K562 (cell line): Measurements from ENCODE around the gene ROMO1. TPM values are rescaled to one million over a fixed set of nuclear protein-coding genes. Genes with fewer than 3 reads are reported as not detected.

Source experiments
- ARID2 ChIP-seq: fragments of 450-650 bp; IDR thresholded peaks from 2 replicates; pipeline ENCODE4 v1.6.1; 2017; ENCODE audit warnings: antibody characterized with exemption, mild to moderate bottlenecking
- ARNT ChIP-seq, 2 experiments: fragments of 450-650 bp; IDR thresholded peaks; 2 replicates each; pipeline ENCODE4 v1.6.1; 2016; ENCODE audit warnings: mild to moderate bottlenecking in 1 of 2
- CTBP1 ChIP-seq: fragments of 450-650 bp; IDR thresholded peaks from 2 replicates; pipeline ENCODE4 v1.6.1; 2016; ENCODE audit warnings: borderline replicate concordance
- EZH2 ChIP-seq: IDR thresholded peaks from 2 replicates; pipeline ENCODE4 v1.6.1; 2012; ENCODE audit warnings: low read depth, mild to moderate bottlenecking, inconsistent platforms, low read length, borderline replicate concordance
- GTF2E2 ChIP-seq: fragments of 200-800 bp; sonication (Bioruptor generic); IDR thresholded peaks from 2 replicates; pipeline ENCODE4 v1.6.1; 2016; ENCODE audit warnings: missing genetic modification characterization, missing compliant biosample characterization
- HDAC1 ChIP-seq, 2 experiments: fragments of 450-650 bp; IDR thresholded peaks; 2 replicates each; pipeline ENCODE4 v1.6.1; 2016 to 2017; ENCODE audit warnings: inconsistent platforms in 1 of 2, mild to moderate bottlenecking in 1 of 2, moderate library complexity in 1 of 2
- KAT7 ChIP-seq: sonication (generic); formaldehyde crosslinking; IDR thresholded peaks from 2 replicates; pipeline ENCODE4 v1.8.0; 2022; ENCODE audit warnings: missing genetic modification reagents, mild to moderate bottlenecking, borderline replicate concordance
- MTA3 ChIP-seq: fragments of 450-650 bp; formaldehyde crosslinking; IDR thresholded peaks from 2 replicates; pipeline ENCODE4 v1.6.1; 2017; ENCODE audit warnings: mild to moderate bottlenecking, borderline replicate concordance
- POLR2H ChIP-seq: IDR thresholded peaks from 2 replicates; pipeline ENCODE4 v1.6.1; 2016; ENCODE audit warnings: missing genetic modification characterization, low read depth, mild to moderate bottlenecking, control low read depth, missing compliant biosample characterization, moderate library complexity
- POLR3A ChIP-seq: IDR thresholded peaks from 2 replicates; pipeline ENCODE4 v1.6.1; 2011; ENCODE audit warnings: borderline replicate concordance, mild to moderate bottlenecking, moderate library complexity; ENCODE audit not compliant: insufficient read length, insufficient read depth; ENCODE audit errors: extremely low read depth
- RB1 ChIP-seq: fragments of 450-650 bp; IDR thresholded peaks from 2 replicates; pipeline ENCODE4 v1.6.1; 2017; ENCODE audit warnings: low read depth, mild to moderate bottlenecking
- RBM25 ChIP-seq: fragments of 200-400 bp; formaldehyde crosslinking; IDR thresholded peaks from 2 replicates; pipeline ENCODE4 v1.6.1; 2018; ENCODE audit warnings: low read length, low read depth, moderate library complexity; ENCODE audit not compliant: severe bottlenecking
- RNF219 ChIP-seq: fragments of 250-450 bp; sonication (Bioruptor Pico); IDR thresholded peaks from 2 replicates; pipeline ENCODE4 v1.5.0; 2022; ENCODE audit warnings: mild to moderate bottlenecking
- TAL1 ChIP-seq: fragments of 450-650 bp; IDR thresholded peaks from 2 replicates; pipeline ENCODE4 v1.6.1; 2016; ENCODE audit warnings: mild to moderate bottlenecking
- ZC3H8 ChIP-seq: fragments of 450-650 bp; IDR thresholded peaks from 2 replicates; pipeline ENCODE4 v1.6.1; 2017
- ZNF212 ChIP-seq: fragments of 450-650 bp; formaldehyde crosslinking; IDR thresholded peaks from 2 replicates; pipeline ENCODE4 v1.4.0; 2020; ENCODE audit warnings: mild to moderate bottlenecking
- polyA plus RNA-seq, 8 experiments: library from polyadenylated mRNA; depleted of rRNA in 4 of 8; stranded (reverse) in 5 of 8; unstranded in 3 of 8; fragments of >200 nt; fragmentation: Nextera tagmentation in 2 of 8; fragmentation: Illumina TruSeq in 1 of 8; extraction: Ambion mirVana in 2 of 8; extraction: Trizol in 1 of 8; gene quantifications; 2 replicates each; pipeline versions ENCODE4 v1.2.1 to v1.2.3, GENCODE V29; 2011 to 2014; ENCODE audit warnings: inconsistent platforms in 1 of 8, missing spikeins in 1 of 8
- total RNA-seq, 7 experiments: library from RNA; depleted of rRNA in 6 of 7; stranded (reverse); fragments of >200 nt in 6 of 7; fragmentation: Illumina TruSeq in 2 of 7; extraction: Trizol in 2 of 7; gene quantifications; 2 replicates each; pipeline versions ENCODE4 v1.2.1 to v1.2.3, GENCODE V29; 2011 to 2021; ENCODE audit warnings: low replicate concordance in 1 of 7
- TF ChIP-seq, protein P1 (sequence below): fragments of 450-650 bp; formaldehyde crosslinking; IDR thresholded peaks from 2 replicates; pipeline ENCODE4 v1.4.0; 2020; ENCODE audit warnings: mild to moderate bottlenecking, moderate library complexity
- TF ChIP-seq, protein P2 (sequence below), 3 experiments: IDR thresholded peaks in 2 of 3; conservative IDR thresholded peaks in 1 of 3; 2 replicates each; pipeline ENCODE4 v1.5.1; 2011 to 2012; ENCODE audit warnings: low read length in 3 of 3, mild to moderate bottlenecking in 3 of 3, control low read depth in 2 of 3, improper control_type of control experiment in 1 of 3, inconsistent platforms in 1 of 3, low read depth in 1 of 3, mixed read lengths in 1 of 3, moderate library complexity in 1 of 3; ENCODE audit not compliant: insufficient read depth in 2 of 3
- TF ChIP-seq, protein P3 (sequence below): fragments of 450-650 bp; IDR thresholded peaks from 2 replicates; pipeline ENCODE4 v1.7.1; 2018; ENCODE audit warnings: mild to moderate bottlenecking, low read depth; ENCODE audit not compliant: partially characterized antibody

ROMO1 gene
- total and polyA plus RNA-seq, 9 of the 15 experiments (the other 6 are each of a cell fraction or from before 2014, with no cell fraction given): 31.8 to 741 (median 226) TPM

DNA sequence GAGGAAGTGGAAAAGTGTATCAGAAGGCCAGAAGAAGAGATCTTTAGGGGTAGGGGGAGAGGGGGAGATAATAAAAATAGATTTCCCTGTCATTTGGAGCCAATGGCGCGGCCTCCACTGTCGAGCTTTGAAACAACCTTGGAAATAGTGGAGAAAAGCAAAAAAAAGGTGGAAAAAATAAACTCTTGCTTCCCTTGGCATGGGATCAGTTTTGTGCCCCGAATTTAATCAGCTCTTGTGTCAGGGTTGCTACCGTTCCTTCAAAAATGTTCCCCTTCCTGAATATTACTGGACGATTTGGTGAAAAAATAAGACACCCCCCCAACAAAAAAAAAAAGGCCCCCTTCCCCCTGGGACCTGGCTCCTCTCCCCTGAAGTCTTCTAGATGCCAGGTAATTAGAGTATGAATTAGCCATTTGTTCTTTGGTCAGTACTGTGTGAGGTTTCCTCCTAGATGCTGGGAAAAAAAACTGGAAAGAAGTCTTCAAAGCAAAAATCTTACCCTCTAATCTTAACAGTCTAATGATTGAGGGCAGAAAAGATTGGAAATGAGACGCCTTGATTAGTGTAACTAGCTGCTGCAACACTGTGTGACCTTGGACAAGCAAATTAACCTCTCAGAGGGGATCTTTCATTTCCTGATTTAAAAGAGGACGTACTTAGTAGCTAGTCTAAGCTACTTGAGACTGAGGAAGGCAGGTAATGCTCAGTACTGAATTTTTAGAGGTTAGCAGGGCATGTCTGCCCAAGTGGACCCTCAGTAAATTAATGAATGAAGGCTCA, 43.7 kb downstream of the ROMO1 start (continued):
- TF ChIP-seq MTA3 (0 out of 2 replicates have a peak, but pooled peaks have one; percentile 19), ZC3H8 (0 out of 2 replicates have a peak, but pooled peaks have one; percentile 14), CTBP1 (0 out of 2 replicates have a peak, but pooled peaks have one; percentile 1), HDAC1 (IDR thresholded peaks at IDR 0.05) (peak in 1 of 2 experiments; percentile 47; a peak in 2 of 4 replicates), ARID2 (0 out of 2 replicates have a peak, but pooled peaks have one; percentile 9), POLR3A (no peak), POLR2H (tag) (peak; percentile 89; the same call in 1 of the 2 replicates), RBM25 (peak; percentile 3), EZH2 (no peak), TAL1 (peak; percentile 8; the same call in 1 of the 2 replicates), RNF219 (CRISPR knock-in tag) (0 out of 2 replicates have a peak, but pooled peaks have one; percentile 22), KAT7 (CRISPR knock-in tag) (peak; percentile 58; the same call in 1 of the 2 replicates), RB1 (no peak), ZNF212 (no peak), GTF2E2 (tag) (peak; percentile 32; the same call in 1 of the 2 replicates), ARNT (IDR thresholded peaks at IDR 0.05) (peak; percentile 67 to 86; a peak in 2 of 4 replicates)
- TF ChIP-seq, protein P1, sequence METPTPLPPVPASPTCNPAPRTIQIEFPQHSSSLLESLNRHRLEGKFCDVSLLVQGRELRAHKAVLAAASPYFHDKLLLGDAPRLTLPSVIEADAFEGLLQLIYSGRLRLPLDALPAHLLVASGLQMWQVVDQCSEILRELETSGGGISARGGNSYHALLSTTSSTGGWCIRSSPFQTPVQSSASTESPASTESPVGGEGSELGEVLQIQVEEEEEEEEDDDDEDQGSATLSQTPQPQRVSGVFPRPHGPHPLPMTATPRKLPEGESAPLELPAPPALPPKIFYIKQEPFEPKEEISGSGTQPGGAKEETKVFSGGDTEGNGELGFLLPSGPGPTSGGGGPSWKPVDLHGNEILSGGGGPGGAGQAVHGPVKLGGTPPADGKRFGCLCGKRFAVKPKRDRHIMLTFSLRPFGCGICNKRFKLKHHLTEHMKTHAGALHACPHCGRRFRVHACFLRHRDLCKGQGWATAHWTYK (CRISPR knock-in tag): peak; percentile 65
- TF ChIP-seq, protein P2, sequence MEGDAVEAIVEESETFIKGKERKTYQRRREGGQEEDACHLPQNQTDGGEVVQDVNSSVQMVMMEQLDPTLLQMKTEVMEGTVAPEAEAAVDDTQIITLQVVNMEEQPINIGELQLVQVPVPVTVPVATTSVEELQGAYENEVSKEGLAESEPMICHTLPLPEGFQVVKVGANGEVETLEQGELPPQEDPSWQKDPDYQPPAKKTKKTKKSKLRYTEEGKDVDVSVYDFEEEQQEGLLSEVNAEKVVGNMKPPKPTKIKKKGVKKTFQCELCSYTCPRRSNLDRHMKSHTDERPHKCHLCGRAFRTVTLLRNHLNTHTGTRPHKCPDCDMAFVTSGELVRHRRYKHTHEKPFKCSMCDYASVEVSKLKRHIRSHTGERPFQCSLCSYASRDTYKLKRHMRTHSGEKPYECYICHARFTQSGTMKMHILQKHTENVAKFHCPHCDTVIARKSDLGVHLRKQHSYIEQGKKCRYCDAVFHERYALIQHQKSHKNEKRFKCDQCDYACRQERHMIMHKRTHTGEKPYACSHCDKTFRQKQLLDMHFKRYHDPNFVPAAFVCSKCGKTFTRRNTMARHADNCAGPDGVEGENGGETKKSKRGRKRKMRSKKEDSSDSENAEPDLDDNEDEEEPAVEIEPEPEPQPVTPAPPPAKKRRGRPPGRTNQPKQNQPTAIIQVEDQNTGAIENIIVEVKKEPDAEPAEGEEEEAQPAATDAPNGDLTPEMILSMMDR (IDR thresholded peaks at IDR 0.05 in 2 of 3, conservative IDR thresholded peaks at IDR 0.05 in 1 of 3; ENCODE audit: insufficient read depth in 2 of 3, low read depth in 1 of 3, low read length in 3 of 3): 0 out of 6 replicates have a peak, but pooled peaks of 2 of the 3 experiments have one; percentile 1 to 3
- TF ChIP-seq, protein P3, sequence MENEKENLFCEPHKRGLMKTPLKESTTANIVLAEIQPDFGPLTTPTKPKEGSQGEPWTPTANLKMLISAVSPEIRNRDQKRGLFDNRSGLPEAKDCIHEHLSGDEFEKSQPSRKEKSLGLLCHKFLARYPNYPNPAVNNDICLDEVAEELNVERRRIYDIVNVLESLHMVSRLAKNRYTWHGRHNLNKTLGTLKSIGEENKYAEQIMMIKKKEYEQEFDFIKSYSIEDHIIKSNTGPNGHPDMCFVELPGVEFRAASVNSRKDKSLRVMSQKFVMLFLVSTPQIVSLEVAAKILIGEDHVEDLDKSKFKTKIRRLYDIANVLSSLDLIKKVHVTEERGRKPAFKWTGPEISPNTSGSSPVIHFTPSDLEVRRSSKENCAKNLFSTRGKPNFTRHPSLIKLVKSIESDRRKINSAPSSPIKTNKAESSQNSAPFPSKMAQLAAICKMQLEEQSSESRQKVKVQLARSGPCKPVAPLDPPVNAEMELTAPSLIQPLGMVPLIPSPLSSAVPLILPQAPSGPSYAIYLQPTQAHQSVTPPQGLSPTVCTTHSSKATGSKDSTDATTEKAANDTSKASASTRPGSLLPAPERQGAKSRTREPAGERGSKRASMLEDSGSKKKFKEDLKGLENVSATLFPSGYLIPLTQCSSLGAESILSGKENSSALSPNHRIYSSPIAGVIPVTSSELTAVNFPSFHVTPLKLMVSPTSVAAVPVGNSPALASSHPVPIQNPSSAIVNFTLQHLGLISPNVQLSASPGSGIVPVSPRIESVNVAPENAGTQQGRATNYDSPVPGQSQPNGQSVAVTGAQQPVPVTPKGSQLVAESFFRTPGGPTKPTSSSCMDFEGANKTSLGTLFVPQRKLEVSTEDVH: peak; percentile 14
